ENCODE data around the gene GULP1. TPM values are rescaled to one million over a fixed set of nuclear protein-coding genes. Genes with fewer than 3 reads are reported as not detected.
"Not testable (repeated sequence)": the region's sequence is repeated elsewhere in the genome, so short reads cannot be mapped to it uniquely, and the experiment has no call there.

Gene GULP1
- total and polyA plus RNA-seq, 10 of the 15 experiments (the other 5 are each of a cell fraction or from before 2014, with no cell fraction given), result 0.02 to 1.3 (median 0.15) TPM; not detected in 5

DNA sequence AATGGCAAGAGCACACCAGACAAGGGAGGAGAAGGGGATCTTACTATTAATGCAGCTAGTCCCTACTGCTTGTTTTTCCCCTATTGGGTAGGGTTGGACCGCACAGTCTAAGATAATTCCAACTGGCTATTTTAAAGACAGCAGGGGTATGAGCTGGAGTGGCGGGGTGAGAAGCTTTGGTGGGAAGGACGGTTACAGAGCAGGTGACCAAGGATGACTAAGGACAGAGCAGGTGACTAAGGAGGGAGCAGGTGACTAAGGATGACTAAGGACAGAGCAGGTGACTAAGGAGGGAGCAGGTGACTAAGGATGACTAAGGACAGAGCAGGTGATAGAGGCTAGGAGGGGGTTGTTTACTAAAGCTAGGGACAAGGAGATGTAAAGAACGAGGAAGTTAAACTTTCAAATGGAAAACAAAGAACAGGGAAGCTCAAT lies 7.3 kb downstream of the GULP1 start:
- H3K27ac ChIP-seq (ENCODE audit: control insufficient read depth, insufficient read depth); CTCF ChIA-PET; BruUV-seq (replicated peaks); H3K4me1 ChIP-seq (ENCODE audit: control insufficient read depth, insufficient read depth, low read length); H3K79me2 ChIP-seq (ENCODE audit: control insufficient read depth, insufficient read depth, low read length); H3K27me3 ChIP-seq (replicated peaks in 1 of 2; ENCODE audit: control insufficient read depth in 2 of 2, insufficient read depth in 2 of 2, low read length in 1 of 2); H3K9ac ChIP-seq (ENCODE audit: control insufficient read depth, insufficient read depth, low read length); H3K4me2 ChIP-seq (ENCODE audit: control insufficient read depth, insufficient read depth); in situ Hi-C loops (cut with MboI); H3K4me3 ChIP-seq; DNase-seq (ENCODE audit: low read depth, low spot score); H3K9me3 ChIP-seq (replicated peaks; ENCODE audit: control insufficient read depth, insufficient read depth, low read length); ATAC-seq; intact Hi-C loops (cut with micrococcal nuclease; ENCODE audit: unreplicated experiment); H2AFZ ChIP-seq (ENCODE audit: control insufficient read depth, low read depth, low read length); RAD21 ChIA-PET (ENCODE audit: unreplicated experiment); H3K36me3 ChIP-seq (ENCODE audit: control insufficient read depth in 2 of 2, insufficient read depth in 2 of 2, low read length in 1 of 2); POLR2A ChIA-PET; H4K20me1 ChIP-seq (ENCODE audit: control insufficient read depth, insufficient read depth): not testable (repeated sequence)
- SMC1A ChIA-PET (ENCODE audit: uncharacterized antibody, unreplicated experiment), result interaction anchor here (0.6 kb wide), 1 partner anchor 54 kb away, joined by 3 read pairs; no protein-coding TSS in a partner anchor
- WGBS (ENCODE audit: insufficient coverage, insufficient replicate concordance, low lambda C conversion rate, missing lambda C conversion rate), result 14% methylated on average over 4 of the region's 4 CpGs
- peak; percentile 89 for FAIRE-seq

GRCh38 chr2:188303363-188304031 lies 11.8 kb downstream of the GULP1 start:
- SMC1A ChIA-PET (ENCODE audit: uncharacterized antibody, unreplicated experiment), result no interaction called here
- Histone ChIP-seq H3K4me3 (no peak overlapping the region), H3K27me3 (replicated peaks in 1 of 2; ENCODE audit: control insufficient read depth in 2 of 2, insufficient read depth in 2 of 2, low read length in 1 of 2) (no peaks in the 10 kb centered on the region), H3K9me3 (replicated peaks; ENCODE audit: control insufficient read depth, insufficient read depth, low read length) (no peaks in the 10 kb centered on the region), H3K79me2 (ENCODE audit: control insufficient read depth, insufficient read depth, low read length) (no peaks in the 10 kb centered on the region), H4K20me1 (ENCODE audit: control insufficient read depth, insufficient read depth) (no peaks in the 10 kb centered on the region), H3K36me3 (ENCODE audit: control insufficient read depth in 2 of 2, insufficient read depth in 2 of 2, low read length in 1 of 2) (no peaks in the 10 kb centered on the region), H3K9ac (ENCODE audit: control insufficient read depth, insufficient read depth, low read length) (no peak overlapping the region), H3K4me2 (ENCODE audit: control insufficient read depth, insufficient read depth) (no peak overlapping the region), H2AFZ (ENCODE audit: control insufficient read depth, low read depth, low read length) (no peak overlapping the region), H3K4me1 (ENCODE audit: control insufficient read depth, insufficient read depth, low read length) (no peaks in the 10 kb centered on the region), H3K27ac (ENCODE audit: control insufficient read depth, insufficient read depth) (no peak overlapping the region)
- WGBS (ENCODE audit: insufficient coverage, insufficient replicate concordance, low lambda C conversion rate, missing lambda C conversion rate), result 0% methylated on average over 2 of the region's 2 CpGs
- CTCF ChIA-PET, result no interaction called here
- intact Hi-C loops (cut with micrococcal nuclease; ENCODE audit: unreplicated experiment) (no loop called here), in situ Hi-C loops (cut with MboI) (no loop called here)
- RAD21 ChIA-PET (ENCODE audit: unreplicated experiment), result no interaction called here
- no peak for FAIRE-seq
- no peak for ATAC-seq
- no peak for DNase-seq (ENCODE audit: low read depth, low spot score)
- no TSS peak for BruUV-seq (replicated peaks)
- POLR2A ChIA-PET, result no interaction called here
- TF ChIP-seq YY1 (IDR thresholded peaks at IDR 0.05; ENCODE audit: low read depth, low read length) (no peak), RAD21 (IDR thresholded peaks at IDR 0.05; ENCODE audit: insufficient read depth, low read depth, low read length) (no peak), RELB (IDR thresholded peaks at IDR 0.05; ENCODE audit: low read depth) (no peak), ZZZ3 (IDR thresholded peaks at IDR 0.05; ENCODE audit: control insufficient read depth, insufficient read length, low read depth) (no peak), POLR2A (IDR thresholded peaks at IDR 0.05; ENCODE audit: low read depth, low read length) (no peak), CBFB (IDR thresholded peaks at IDR 0.05; ENCODE audit: low read depth) (no peak), POLR2AphosphoS2 (IDR thresholded peaks at IDR 0.05; ENCODE audit: low read depth, low read length) (no peak), ATF3 (IDR thresholded peaks at IDR 0.05; ENCODE audit: borderline replicate concordance, extremely low read depth, low read depth, low read length) (no peak), USF2 (IDR thresholded peaks at IDR 0.05; ENCODE audit: borderline replicate concordance, low read depth, low read length) (no peak), BRCA1 (IDR thresholded peaks at IDR 0.05; ENCODE audit: low read depth, low read length) (no peak), SIN3A (IDR thresholded peaks at IDR 0.05; ENCODE audit: low read depth, low read length) (no peak), CEBPB (IDR thresholded peaks at IDR 0.05; ENCODE audit: borderline replicate concordance in 1 of 2, low read depth in 2 of 2, low read length in 2 of 2) (no peak)
